Mesenchymal stem cell (in vitro differentiated cells and primary cell): ENCODE measurements around the gene MMP8.
A peak's percentile ranks its signal among the peaks of the same experiment; 100 is the strongest.

Experiments
- DNase-seq: peaks from one replicate; pipeline ENCODE4 v3.0.0-alpha.2; 2013
- H2AFZ ChIP-seq: one replicate; pipeline ENCODE4 v1.6.1; 2013; ENCODE audit warnings: low read depth, mild to moderate bottlenecking, control low read depth, inconsistent platforms, low read length, moderate library complexity
- H2AK5ac ChIP-seq: 2 replicates; pipeline ENCODE4 v1.6.1; 2013; ENCODE audit warnings: low read length, moderate library complexity, mild to moderate bottlenecking, inconsistent platforms; ENCODE audit not compliant: severe bottlenecking
- H2BK120ac ChIP-seq: one replicate; pipeline ENCODE4 v1.6.1; 2013; ENCODE audit warnings: low read depth, mild to moderate bottlenecking, inconsistent platforms, low read length, moderate library complexity
- H2BK12ac ChIP-seq, 2 experiments: one replicate each; pipeline ENCODE4 v1.6.1; 2013; ENCODE audit warnings: inconsistent platforms in 2 of 2, low read length in 2 of 2, mild to moderate bottlenecking in 2 of 2, moderate library complexity in 2 of 2, control low read depth in 1 of 2
- H2BK15ac ChIP-seq: one replicate; pipeline ENCODE4 v1.6.1; 2013; ENCODE audit warnings: mild to moderate bottlenecking, low read depth, inconsistent platforms; ENCODE audit not compliant: poor library complexity, severe bottlenecking
- H2BK5ac ChIP-seq: 2 replicates; pipeline ENCODE4 v1.6.1; 2013; ENCODE audit warnings: low read depth, mild to moderate bottlenecking, low read length, control low read depth, inconsistent platforms; ENCODE audit not compliant: poor library complexity, severe bottlenecking
- H3K14ac ChIP-seq, 2 experiments: one replicate each; pipeline ENCODE4 v1.6.1; 2013; ENCODE audit warnings: inconsistent platforms in 2 of 2, low read length in 2 of 2, control low read depth in 1 of 2, mild to moderate bottlenecking in 1 of 2, moderate library complexity in 1 of 2
- H3K18ac ChIP-seq, 2 experiments: one replicate each; pipeline ENCODE4 v1.6.1; 2013; ENCODE audit warnings: inconsistent platforms in 2 of 2, low read length in 2 of 2, control low read depth in 1 of 2, low read depth in 1 of 2, mild to moderate bottlenecking in 1 of 2
- H3K23ac ChIP-seq, 2 experiments: one replicate each; pipeline ENCODE4 v1.6.1; 2013; ENCODE audit warnings: inconsistent platforms in 2 of 2, low read length in 2 of 2, mild to moderate bottlenecking in 2 of 2, moderate library complexity in 2 of 2, control low read depth in 1 of 2
- H3K27ac ChIP-seq: 2 replicates; pipeline ENCODE4 v1.5.1; 2013; ENCODE audit warnings: mild to moderate bottlenecking, moderate library complexity, low read length, control low read depth, inconsistent platforms; ENCODE audit not compliant: poor library complexity, severe bottlenecking
- H3K27me3 ChIP-seq, 2 experiments: 2 replicates each; pipeline versions ENCODE4 v1.6.1 to v1.7.0; 2013; ENCODE audit warnings: low read length in 2 of 2, mild to moderate bottlenecking in 2 of 2, moderate library complexity in 2 of 2, control low read depth in 1 of 2, inconsistent platforms in 1 of 2; ENCODE audit not compliant: control insufficient read depth in 1 of 2, insufficient read depth in 1 of 2
- H3K36me3 ChIP-seq, 2 experiments: 2 replicates each; pipeline versions ENCODE4 v1.6.1 to v1.7.0; 2013; ENCODE audit warnings: low read length in 2 of 2, control low read depth in 1 of 2, inconsistent platforms in 1 of 2, low read depth in 1 of 2, mild to moderate bottlenecking in 1 of 2; ENCODE audit not compliant: insufficient read depth in 2 of 2, control insufficient read depth in 1 of 2
- H3K4ac ChIP-seq, 2 experiments: one replicate each; pipeline ENCODE4 v1.6.1; 2013; ENCODE audit warnings: inconsistent platforms in 2 of 2, low read length in 2 of 2, mild to moderate bottlenecking in 2 of 2, moderate library complexity in 2 of 2, control low read depth in 1 of 2, low read depth in 1 of 2
- H3K4me1 ChIP-seq: 2 replicates; pipeline ENCODE4 v1.6.1; 2013; ENCODE audit warnings: low read depth, low read length, control low read depth; ENCODE audit not compliant: control insufficient read depth, insufficient read depth
- H3K4me2 ChIP-seq: 2 replicates; pipeline ENCODE4 v1.6.1; 2013; ENCODE audit warnings: low read length, mild to moderate bottlenecking, inconsistent platforms; ENCODE audit not compliant: poor library complexity, severe bottlenecking
- H3K4me3 ChIP-seq, 2 experiments: 2 replicates each; pipeline versions ENCODE4 v1.5.1 to v1.7.0; 2013; ENCODE audit warnings: low read length in 2 of 2, mild to moderate bottlenecking in 2 of 2, control low read depth in 1 of 2, low read depth in 1 of 2; ENCODE audit not compliant: insufficient read depth in 1 of 2
- H3K79me1 ChIP-seq: replicated peaks from 2 replicates; pipeline ENCODE4 v1.6.1; 2013; ENCODE audit warnings: mild to moderate bottlenecking, control low read depth, low read length, inconsistent platforms; ENCODE audit not compliant: poor library complexity, severe bottlenecking
- H3K9ac ChIP-seq: 2 replicates; pipeline ENCODE4 v1.7.0; 2013; ENCODE audit warnings: mild to moderate bottlenecking, low read length, moderate library complexity
- H3K9me3 ChIP-seq: 2 replicates; pipeline ENCODE4 v1.7.0; 2013; ENCODE audit warnings: mild to moderate bottlenecking, low read length; ENCODE audit not compliant: control insufficient read depth
- H4K8ac ChIP-seq: one replicate; pipeline ENCODE4 v1.6.1; 2013; ENCODE audit warnings: inconsistent platforms, mild to moderate bottlenecking, low read length, moderate library complexity
- H4K91ac ChIP-seq: one replicate; pipeline ENCODE4 v1.6.1; 2013; ENCODE audit warnings: mild to moderate bottlenecking, low read length, inconsistent platforms
- WGBS: methylation state at CpG from one replicate; pipeline ENCODE4 v1.1.7; 2013; ENCODE audit warnings: mixed read lengths; 5-methylcytosine and 5-hydroxymethylcytosine counted together

MMP8 gene

GRCh38 chr11:102760344-102761035, 35.7 kb upstream of the MMP8 start:
- WGBS = no CpG with 5 or more reads among the region's 4 CpGs
- no peak overlapping the region for H2AFZ ChIP-seq

DNA sequence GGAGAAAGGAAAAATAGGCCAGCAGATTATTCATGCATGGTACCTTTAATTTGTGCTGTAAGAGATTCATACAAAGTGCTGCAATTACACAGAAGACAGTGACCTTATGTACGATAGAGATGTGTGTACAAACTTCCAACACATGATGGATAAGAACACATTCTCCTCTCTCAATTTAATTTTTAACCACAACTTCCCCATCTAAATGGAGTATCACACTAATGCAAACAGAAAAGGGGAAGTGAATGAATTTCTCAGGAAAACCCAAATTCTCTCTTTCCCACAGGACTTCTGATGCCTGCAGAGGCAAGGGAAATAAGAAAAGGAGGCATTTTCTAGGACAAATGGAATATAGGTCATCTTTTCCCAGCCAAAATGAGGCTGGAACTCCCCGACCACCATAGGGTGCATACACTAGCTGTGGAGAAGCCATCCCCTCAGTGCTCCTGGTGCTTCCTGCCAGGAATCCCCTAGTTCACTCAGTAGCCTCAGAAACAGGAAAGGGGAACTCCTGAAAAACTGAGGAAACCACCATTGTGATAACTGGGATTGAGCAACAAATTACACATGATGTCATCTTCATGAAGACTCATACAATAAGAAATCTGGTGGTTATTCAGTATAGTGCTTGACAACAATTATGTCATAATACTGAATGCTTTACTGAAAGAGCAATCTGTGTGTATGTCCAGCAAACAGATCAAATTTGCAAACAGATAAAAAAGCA, 33.2 kb upstream of the MMP8 start:
- Histone ChIP-seq H2BK120ac (no peak overlapping the region), H4K91ac (no peak overlapping the region), H3K4ac (no peak overlapping the region), H3K18ac (no peak overlapping the region), H3K36me3 (no peaks in the 10 kb centered on the region), H3K4me3 (no peak overlapping the region), H2BK12ac (peak overlapping the region in 1 of 2 experiments; percentile 72), H3K27ac (peak overlapping the region; percentile 19), H2BK15ac (peak overlapping the region; percentile 45), H3K4me1 (peaks cover 5% of the 10 kb centered on the region), H2AFZ (no peak overlapping the region), H3K79me1 (no peaks in the 10 kb centered on the region), H4K8ac (no peak overlapping the region), H2BK5ac (no peak overlapping the region), H3K4me2 (no peak overlapping the region), H3K23ac (no peak overlapping the region), H3K9me3 (no peaks in the 10 kb centered on the region), H3K9ac (no peak overlapping the region), H3K27me3 (peaks cover 0 to 11% of the 10 kb centered on the region in 2 experiments), H2AK5ac (peak overlapping the region; percentile 61), H3K14ac (no peak overlapping the region)
- DNase-seq = peak; percentile 92
- WGBS = 85% methylated on average over 1 of the region's 2 CpGs

More at GRCh38 chr11:102760344-102761035, 35.7 kb upstream of the MMP8 start:
- Histone ChIP-seq H3K36me3 (no peaks in the 10 kb centered on the region), H2BK15ac (no peak overlapping the region), H2BK5ac (peak overlapping the region; percentile 68), H3K9ac (peak overlapping the region; percentile 77), H3K79me1 (no peaks in the 10 kb centered on the region), H3K18ac (no peak overlapping the region), H4K91ac (no peak overlapping the region), H3K14ac (no peak overlapping the region), H3K4me1 (peaks cover 6% of the 10 kb centered on the region), H3K9me3 (no peaks in the 10 kb centered on the region), H2BK12ac (peak overlapping the region in 1 of 2 experiments; percentile 78), H2AK5ac (no peak overlapping the region), H3K23ac (no peak overlapping the region), H3K4me2 (no peak overlapping the region), H3K27me3 (no peaks in the 10 kb centered on the region), H2BK120ac (no peak overlapping the region), H4K8ac (no peak overlapping the region), H3K27ac (peak overlapping the region; percentile 42), H3K4me3 (no peak overlapping the region), H3K4ac (no peak overlapping the region)
- peak; percentile 97 for DNase-seq

- Histone ChIP-seq H3K27me3 (peaks cover 0 to 22% of the 10 kb centered on the region in 2 experiments), H4K91ac (no peak overlapping the region), H3K9ac (no peak overlapping the region), H3K27ac (no peak overlapping the region), H3K18ac (no peak overlapping the region), H2BK15ac (no peak overlapping the region), H3K4me1 (peaks cover 2% of the 10 kb centered on the region), H3K4me3 (no peak overlapping the region), H3K36me3 (no peaks in the 10 kb centered on the region), H3K4me2 (no peak overlapping the region), H3K14ac (no peak overlapping the region), H2BK12ac (peak overlapping the region in 1 of 2 experiments; percentile 14), H3K4ac (no peak overlapping the region), H2BK5ac (no peak overlapping the region), H2AK5ac (no peak overlapping the region), H2AFZ (no peak overlapping the region), H3K79me1 (no peaks in the 10 kb centered on the region), H2BK120ac (no peak overlapping the region), H4K8ac (no peak overlapping the region), H3K23ac (no peak overlapping the region), H3K9me3 (no peaks in the 10 kb centered on the region)
- no peak for DNase-seq
- 100% methylated on average over 1 of the region's 1 CpG for WGBS
Observed at GRCh38 chr11:102753267-102753666, 28.5 kb upstream of the MMP8 start.

DNA sequence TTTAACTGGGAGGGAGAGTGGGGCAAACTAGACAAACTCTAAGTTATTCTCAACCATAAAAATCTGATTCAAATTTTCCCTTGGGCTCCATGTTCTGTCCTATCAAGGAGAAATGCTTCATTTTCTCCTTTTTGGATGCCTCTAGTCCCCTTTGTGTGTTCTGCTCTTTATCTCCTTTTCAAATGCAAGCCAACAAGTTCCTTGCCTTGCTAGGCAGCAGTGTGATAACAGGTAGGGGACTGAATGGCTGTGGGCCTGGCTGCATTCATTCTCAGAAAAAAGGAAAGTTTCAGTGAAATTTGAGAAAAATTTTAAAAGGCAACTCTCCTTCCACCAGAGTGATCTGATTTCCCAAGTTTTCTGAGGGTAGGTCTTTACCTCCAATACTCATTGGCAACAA, 26.9 kb upstream of the MMP8 start:
- no peak overlapping the region for H3K27ac ChIP-seq
- no peak overlapping the region for H3K4ac ChIP-seq
- no peak overlapping the region for H3K4me2 ChIP-seq
- H3K23ac ChIP-seq = no peak overlapping the region
- H4K91ac ChIP-seq = no peak overlapping the region
- H2BK120ac ChIP-seq = no peak overlapping the region
- no peak overlapping the region for H2AK5ac ChIP-seq
- no peaks in the 10 kb centered on the region for H3K4me1 ChIP-seq
- H3K14ac ChIP-seq = no peak overlapping the region
- H3K4me3 ChIP-seq = no peak overlapping the region
- no peak overlapping the region for H3K9ac ChIP-seq
- no peaks in the 10 kb centered on the region for H3K79me1 ChIP-seq
- no peak overlapping the region for H2BK15ac ChIP-seq
- H3K18ac ChIP-seq = no peak overlapping the region
- DNase-seq = no peak
- no peaks in the 10 kb centered on the region for H3K36me3 ChIP-seq
- no peak overlapping the region for H2AFZ ChIP-seq
- H3K27me3 ChIP-seq = peaks cover 0 to 22% of the 10 kb centered on the region in 2 experiments
- H3K9me3 ChIP-seq = no peaks in the 10 kb centered on the region
- H2BK12ac ChIP-seq = no peak overlapping the region
- H2BK5ac ChIP-seq = no peak overlapping the region
- H4K8ac ChIP-seq = no peak overlapping the region
